Lower lobe of right lung (tissue), 2 donors: ENCODE data around the gene ADH1B. TPM values are rescaled to one million over a fixed set of nuclear protein-coding genes. Genes with fewer than 3 reads are reported as not detected.

Experiments used
- ATAC-seq, 2 donors: fragments of 200-7000 bp; cut with Tn5 transposase; one replicate each; pipeline ENCODE4 v1.9.1; 2020 to 2022; ENCODE audit warnings: mild to moderate bottlenecking in 2 of 2, moderate library complexity in 2 of 2
- DNase-seq: peaks from one replicate; pipeline ENCODE4 v3.0.0-alpha.2; 2020
- H3K27ac ChIP-seq: fragments of 200-600 bp; one replicate; pipeline ENCODE4 v1.8.0; 2022
- H3K27me3 ChIP-seq: fragments of 200-600 bp; one replicate; pipeline ENCODE4 v1.8.0; 2022; ENCODE audit warnings: low read depth
- H3K36me3 ChIP-seq: fragments of 200-600 bp; one replicate; pipeline ENCODE4 v1.8.0; 2022; ENCODE audit warnings: mild to moderate bottlenecking
- H3K4me1 ChIP-seq: fragments of 200-600 bp; one replicate; pipeline ENCODE4 v1.8.0; 2022
- H3K4me3 ChIP-seq: fragments of 200-600 bp; one replicate; pipeline ENCODE4 v1.8.0; 2022; ENCODE audit warnings: mild to moderate bottlenecking
- H3K9me3 ChIP-seq: fragments of 200-600 bp; one replicate; pipeline ENCODE4 v1.8.0; 2022
- CTCF ChIP-seq: fragments of 200-600 bp; IDR thresholded peaks from one replicate; pipeline ENCODE4 v1.8.0; 2022; ENCODE audit warnings: antibody characterized with exemption, mild to moderate bottlenecking
- intact Hi-C: fragments of 100-400 bp; cut with DNase I; formaldehyde crosslinking; loops from one replicate; pipeline ENCODE4 v1.11.0; 2022
- total RNA-seq: library from RNA; stranded (reverse); fragmentation: NEBNext Ultra II Directional; extraction: Animal tissue kit (Norgen Biotek cat#: 25700); gene quantifications from one replicate; pipeline ENCODE4 v1.2.1, GENCODE V29; 2021
- donor health status: DM: no; HTN: yes; CAD: no; lungs with severe emphysema.

ADH1B gene
- total RNA-seq, 1 donor from 2014 or later = 644 TPM

GRCh38 chr4:99285387-99285786, 35.8 kb downstream of the ADH1B start:
- Histone ChIP-seq H3K4me3 (no peak overlapping the region), H3K36me3 (no peaks in the 10 kb centered on the region), H3K9me3 (no peaks in the 10 kb centered on the region), H3K4me1 (no peaks in the 10 kb centered on the region), H3K27me3 (no peaks in the 10 kb centered on the region), H3K27ac (no peak overlapping the region)
- intact Hi-C loops = no loop called here
- ATAC-seq (no peak), DNase-seq (no peak)
- no peak for TF ChIP-seq CTCF

- H3K4me1 ChIP-seq = no peaks in the 10 kb centered on the region
- H3K27me3 ChIP-seq = no peaks in the 10 kb centered on the region
- intact Hi-C loops = no loop called here
- no peaks in the 10 kb centered on the region for H3K36me3 ChIP-seq
- H3K4me3 ChIP-seq = no peak overlapping the region
- ATAC-seq (no peak), DNase-seq (no peak)
- no peaks in the 10 kb centered on the region for H3K9me3 ChIP-seq
- TF ChIP-seq CTCF = no peak
- H3K27ac ChIP-seq = no peak overlapping the region
Measured at GRCh38 chr4:99282731-99283130, 38.5 kb downstream of the ADH1B start.

- no peak for ATAC-seq
- intact Hi-C loops = no loop called here
Measured at GRCh38 chr4:99281261-99281660, 39.9 kb downstream of the ADH1B start.

GRCh38 chr4:99276417-99276816, 44.8 kb downstream of the ADH1B start:
- Histone ChIP-seq H3K27ac (no peak overlapping the region), H3K4me3 (no peak overlapping the region), H3K36me3 (no peaks in the 10 kb centered on the region), H3K9me3 (no peaks in the 10 kb centered on the region), H3K27me3 (no peaks in the 10 kb centered on the region), H3K4me1 (no peaks in the 10 kb centered on the region)
- no peak for TF ChIP-seq CTCF
- no peak for ATAC-seq
- intact Hi-C loops = no loop called here
- no peak for DNase-seq

More at GRCh38 chr4:99281261-99281660, 39.9 kb downstream of the ADH1B start:
- H3K36me3 ChIP-seq = no peaks in the 10 kb centered on the region
- H3K4me3 ChIP-seq = no peak overlapping the region
- no peaks in the 10 kb centered on the region for H3K4me1 ChIP-seq
- no peak for TF ChIP-seq CTCF
- no peaks in the 10 kb centered on the region for H3K9me3 ChIP-seq
- no peaks in the 10 kb centered on the region for H3K27me3 ChIP-seq
- no peak overlapping the region for H3K27ac ChIP-seq
- DNase-seq = no peak

- Histone ChIP-seq H3K27ac (no peak overlapping the region), H3K9me3 (no peaks in the 10 kb centered on the region), H3K36me3 (no peaks in the 10 kb centered on the region), H3K27me3 (no peaks in the 10 kb centered on the region), H3K4me3 (no peak overlapping the region), H3K4me1 (no peaks in the 10 kb centered on the region)
- intact Hi-C loops = no loop called here
- TF ChIP-seq CTCF = no peak
- ATAC-seq = no peak
- DNase-seq = no peak
Measured at GRCh38 chr4:99275885-99276284, 45.3 kb downstream of the ADH1B start.

- DNase-seq (no peak), ATAC-seq (no peak)
- Histone ChIP-seq H3K4me3 (no peak overlapping the region), H3K27me3 (no peaks in the 10 kb centered on the region), H3K36me3 (no peaks in the 10 kb centered on the region), H3K4me1 (no peaks in the 10 kb centered on the region), H3K27ac (no peak overlapping the region), H3K9me3 (no peaks in the 10 kb centered on the region)
- intact Hi-C loops = no loop called here
- TF ChIP-seq CTCF = no peak
Measured at GRCh38 chr4:99275050-99275449, 46.2 kb downstream of the ADH1B start.
